A673 (cell line): ENCODE results near the gene FARP2.

ENCODE experiments used
- CTCF ChIP-seq: fragments of 300-800, 200-600 bp; sonication (generic); conservative IDR thresholded peaks from 2 replicates; pipeline ENCODE4 v1.5.1; 2017; ENCODE audit warnings: low read depth, mild to moderate bottlenecking, antibody characterized with exemption, low read length, moderate library complexity, mixed read lengths
- EZH2 ChIP-seq: fragments of 200-600 bp; sonication (generic); IDR thresholded peaks from 2 replicates; pipeline ENCODE4 v1.6.1; 2017; ENCODE audit warnings: borderline replicate concordance, low read depth, mild to moderate bottlenecking, mixed read lengths, antibody characterized with exemption, low read length; ENCODE audit not compliant: poor library complexity, severe bottlenecking

GRCh38 chr2:241541564-241542277 is 185.6 kb downstream of the FARP2 start:
- no peak for TF ChIP-seq CTCF
- no peak for TF ChIP-seq EZH2
